Amygdala (tissue), 56 donors: ENCODE data around the gene ADA.

Experiments
- DNase-seq, 56 donors: peaks; one replicate each; lab custom pipeline; 2025; lab: John Stamatoyannopoulos, UW

ADA gene

GRCh38 chr20:44586289-44586911 is 65.1 kb downstream of the ADA start:
- no peak for DNase-seq

DNA sequence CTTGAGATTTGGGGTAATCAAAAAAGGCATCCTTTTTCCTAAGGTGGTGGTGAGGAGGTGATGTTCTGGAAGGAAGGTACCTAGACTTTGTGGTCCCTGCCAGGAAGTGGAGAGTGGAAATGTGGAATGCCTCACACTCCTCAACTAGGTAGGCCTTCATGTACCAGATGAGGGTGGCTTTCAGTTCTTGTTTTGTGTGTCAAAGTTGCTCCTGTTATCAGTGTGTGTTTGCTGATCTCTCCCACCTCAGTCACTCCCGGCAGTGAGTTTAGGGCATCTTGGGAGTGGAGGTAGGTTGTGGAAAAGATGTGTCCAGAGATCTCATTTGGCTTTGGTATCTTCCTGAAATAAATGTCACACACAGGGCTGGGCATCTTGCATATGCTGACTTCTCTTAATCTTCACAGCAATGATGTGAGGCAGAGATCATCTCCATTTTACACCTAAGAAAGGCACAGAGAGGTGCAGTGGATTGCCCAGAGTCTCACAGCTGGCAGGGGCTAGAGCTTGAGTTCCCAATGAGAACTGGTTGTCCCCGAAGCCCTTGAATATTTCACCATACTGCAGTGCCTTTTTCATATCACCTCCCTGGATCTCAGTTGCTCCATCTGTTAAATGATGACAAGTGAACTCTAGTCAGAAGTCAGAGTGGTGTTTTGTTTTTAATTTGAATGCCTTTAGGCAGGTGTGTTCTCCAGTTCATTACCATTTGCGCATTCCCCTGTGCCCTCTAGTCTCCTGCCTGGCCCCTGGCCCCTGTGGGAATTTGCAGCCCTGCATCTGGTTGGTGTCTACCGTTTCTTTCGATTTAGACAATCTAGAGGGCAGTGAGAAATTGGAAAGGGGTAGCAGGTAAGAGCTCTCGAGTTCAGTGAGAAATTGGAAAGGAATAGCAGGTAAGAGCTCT is 66.2 kb downstream of the ADA start:
- no peak for DNase-seq

DNA sequence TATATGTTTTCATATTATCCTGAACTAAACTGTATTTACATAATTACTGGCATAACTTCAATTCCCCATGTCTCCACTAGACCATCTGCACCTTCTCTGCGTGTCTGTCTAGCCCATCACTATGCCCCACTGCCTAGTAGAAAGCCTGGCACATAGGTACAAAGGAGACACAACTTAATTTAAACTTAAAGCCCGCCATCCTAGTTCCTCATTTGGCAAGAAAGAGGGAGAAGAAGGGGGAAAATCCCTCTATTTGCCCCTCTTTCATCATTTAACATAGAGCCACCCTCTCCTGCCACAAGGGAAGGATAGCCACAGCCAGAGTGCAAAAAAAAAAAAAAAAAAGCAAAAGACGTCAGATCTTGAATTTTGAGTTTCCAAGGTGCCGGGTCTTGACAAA is 67.3 kb downstream of the ADA start:
- no peak for DNase-seq

DNA sequence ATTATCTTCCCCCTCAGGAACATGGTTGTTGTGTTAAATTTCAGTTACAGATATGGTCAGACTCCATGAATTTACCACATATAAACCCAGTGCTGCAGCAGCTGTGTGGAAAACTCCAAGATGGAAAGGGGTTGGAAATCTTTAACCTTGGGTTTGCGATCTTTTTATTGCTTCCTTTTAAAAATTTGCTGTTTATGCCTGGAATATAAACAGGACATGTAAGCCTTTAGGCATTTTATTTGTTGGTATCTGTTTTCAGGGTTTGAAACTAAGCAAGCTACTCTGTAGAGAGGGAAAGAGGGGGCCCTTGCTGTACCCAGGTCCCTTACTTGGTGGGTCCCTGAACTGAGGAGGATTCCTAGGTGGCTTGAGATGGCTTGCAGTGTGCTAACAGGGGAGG is 68.3 kb downstream of the ADA start:
- DNase-seq = no peak

DNA sequence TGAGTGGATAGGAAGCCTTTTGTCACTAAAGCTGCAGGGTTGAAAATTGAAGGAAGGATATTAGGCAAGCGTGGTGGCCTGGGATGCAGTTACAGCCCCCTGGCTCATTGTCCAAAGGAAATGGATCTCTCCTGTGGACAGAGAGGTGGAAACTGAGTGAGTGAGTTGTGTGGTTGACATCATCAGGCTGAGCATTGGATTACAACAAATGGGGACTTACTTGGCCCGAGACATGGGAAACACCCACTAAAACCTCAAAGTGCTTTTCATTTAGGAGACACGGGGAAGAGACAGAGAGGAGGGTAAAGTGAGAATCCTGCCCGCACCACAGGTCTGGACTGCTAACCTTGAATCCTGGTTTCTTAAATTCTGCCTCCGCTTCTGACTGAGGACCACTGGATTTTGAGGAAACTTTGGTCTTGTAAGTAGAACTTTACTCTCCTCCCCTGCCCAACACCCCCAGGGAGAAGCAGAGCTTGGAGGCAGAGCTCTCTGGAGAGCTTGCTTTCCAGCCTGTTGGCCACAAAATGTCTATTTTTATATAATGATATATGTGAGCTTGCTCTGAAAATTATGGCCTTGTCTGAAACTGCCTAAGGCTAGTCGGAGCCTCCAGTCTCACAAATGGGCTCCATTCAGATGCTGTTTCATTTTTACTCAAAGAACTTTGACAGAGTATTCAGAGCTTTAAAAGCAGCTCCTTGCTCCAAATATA is 69.0 kb downstream of the ADA start, which contains the start of gene PKIG:
Gene PKIG, plus strand, starts transcription at position 269 of the 715 bp plus-strand sequence. CDS start 31,978 bp downstream, outside the sequence.
- no peak for DNase-seq

DNA sequence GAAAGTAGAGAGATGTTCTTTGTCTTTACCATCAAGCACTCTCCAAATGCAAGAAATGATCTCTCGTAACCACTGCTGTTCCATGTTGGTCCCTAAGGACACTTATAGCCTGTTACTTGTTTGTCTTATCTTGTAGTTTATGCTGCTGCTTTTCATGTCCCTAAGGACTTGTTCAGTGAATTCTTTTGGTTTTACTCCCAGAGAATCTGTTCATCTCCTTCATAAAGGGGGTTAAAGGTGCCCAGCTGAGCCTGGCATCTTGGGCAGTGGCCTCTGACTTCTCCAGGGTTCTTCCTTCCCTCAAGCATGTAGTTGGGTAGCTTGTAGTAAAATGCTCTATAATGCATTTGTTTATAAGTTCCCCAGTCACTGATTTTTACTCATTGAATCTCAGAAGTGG is 70.0 kb downstream of the ADA start:
- DNase-seq = no peak

- DNase-seq = no peak
Observed at GRCh38 chr20:44580581-44581268, 70.8 kb downstream of the ADA start.

- peak in 1 of 56 donors; percentile 34 for DNase-seq
Observed at GRCh38 chr20:44579313-44580081, 72.0 kb downstream of the ADA start.

DNA sequence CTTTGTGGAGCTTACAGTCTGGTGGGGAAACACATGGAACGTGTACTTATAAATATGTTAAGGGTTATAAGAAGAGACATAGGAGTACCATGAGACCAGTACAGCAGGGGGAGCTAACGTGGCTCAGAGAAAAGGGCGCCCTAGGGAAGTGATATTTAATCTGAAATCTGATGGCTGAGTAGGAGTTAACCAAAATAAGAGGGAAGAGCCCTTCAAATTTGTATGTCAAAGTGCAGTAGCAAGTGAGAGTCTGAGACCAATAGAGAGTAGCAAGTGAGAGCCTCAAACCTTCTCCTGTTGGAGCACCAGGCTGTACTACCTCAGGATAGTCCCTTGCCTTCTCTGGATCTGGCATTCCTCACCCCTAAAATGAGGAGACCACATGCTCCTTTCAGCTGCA is 75.2 kb downstream of the ADA start:
- DNase-seq = no peak

DNA sequence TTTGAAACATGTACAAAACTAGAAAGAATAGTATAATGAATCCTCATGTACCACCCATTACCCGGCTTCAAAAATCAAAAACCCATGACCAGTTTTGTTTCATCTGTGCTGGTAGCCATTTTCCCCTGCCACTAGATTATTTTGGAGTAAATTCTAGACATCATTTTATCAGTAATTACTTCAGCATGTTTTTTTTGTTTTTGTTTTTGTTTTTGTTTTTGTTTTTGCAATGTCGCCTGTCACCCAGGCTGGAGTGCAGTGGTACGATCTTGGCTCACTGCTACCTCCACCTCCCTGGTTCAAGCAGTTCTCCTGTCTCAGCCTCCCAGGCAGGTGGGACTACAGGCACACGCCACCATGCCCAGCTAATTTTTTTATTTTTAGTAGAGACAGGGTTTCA is 77.1 kb downstream of the ADA start:
- DNase-seq = no peak

- no peak for DNase-seq
Observed at GRCh38 chr20:44573501-44573869, 78.0 kb downstream of the ADA start.

GRCh38 chr20:44572551-44573500 is 78.7 kb downstream of the ADA start:
- peak in 51 of 56 donors; percentile 4 to 83 (median 49) for DNase-seq

GRCh38 chr20:44571362-44571988 is 80.0 kb downstream of the ADA start:
- no peak for DNase-seq

- no peak for DNase-seq
Observed at GRCh38 chr20:44570367-44570766, 81.1 kb downstream of the ADA start.
